Hematopoietic multipotent progenitor cell (in vitro differentiated cells): Measurements from ENCODE around the gene NPW. TPM values are rescaled to one million over a fixed set of nuclear protein-coding genes. Genes with fewer than 3 reads are reported as not detected.
A peak's percentile ranks its signal among the peaks of the same experiment; 100 is the strongest.
"Not testable (repeated sequence)": the region's sequence is repeated elsewhere in the genome, so short reads cannot be mapped to it uniquely, and the experiment has no call there.

Experiments
- DNase-seq, 3 donors: peaks; one replicate each; pipeline ENCODE4 v3.0.0-alpha.2; 2011 to 2015; ENCODE audit warnings: low read depth in 2 of 3, low spot score in 2 of 3
- total RNA-seq: library from RNA; depleted of rRNA; stranded (reverse); fragments of >200 nt; gene quantifications from one replicate; pipeline ENCODE4 v1.2.3, GENCODE V29; 2012

Gene NPW
- total RNA-seq, 1 donor: 3.8 TPM

DNA sequence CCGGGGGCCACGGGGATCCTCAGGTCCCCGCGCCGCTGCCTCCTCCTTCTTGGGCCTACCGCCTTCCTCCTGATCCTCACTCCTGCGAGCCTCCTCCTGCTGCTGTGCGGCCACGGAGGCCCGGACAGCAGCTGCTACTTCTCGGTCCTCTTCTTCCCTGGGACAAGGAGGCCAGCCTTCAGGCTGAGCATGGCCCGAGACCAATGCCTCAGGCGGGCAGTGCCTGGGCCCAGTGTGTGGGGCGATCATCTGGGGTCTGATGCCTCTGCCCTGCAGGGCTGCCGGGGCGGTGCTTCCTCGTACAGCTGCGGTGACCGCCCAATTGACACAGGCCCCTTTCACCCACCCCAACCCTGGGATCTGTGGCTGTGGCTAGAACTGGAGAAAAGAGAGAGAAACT is 18.6 kb upstream of the NPW start:
- DNase-seq: no peak

GRCh38 chr16:2001456-2002355 is 17.9 kb upstream of the NPW start:
- DNase-seq: no peak

- no peak for DNase-seq
These were observed 17.0 kb upstream of the NPW start for GRCh38 chr16:2002406-2003230.

DNA sequence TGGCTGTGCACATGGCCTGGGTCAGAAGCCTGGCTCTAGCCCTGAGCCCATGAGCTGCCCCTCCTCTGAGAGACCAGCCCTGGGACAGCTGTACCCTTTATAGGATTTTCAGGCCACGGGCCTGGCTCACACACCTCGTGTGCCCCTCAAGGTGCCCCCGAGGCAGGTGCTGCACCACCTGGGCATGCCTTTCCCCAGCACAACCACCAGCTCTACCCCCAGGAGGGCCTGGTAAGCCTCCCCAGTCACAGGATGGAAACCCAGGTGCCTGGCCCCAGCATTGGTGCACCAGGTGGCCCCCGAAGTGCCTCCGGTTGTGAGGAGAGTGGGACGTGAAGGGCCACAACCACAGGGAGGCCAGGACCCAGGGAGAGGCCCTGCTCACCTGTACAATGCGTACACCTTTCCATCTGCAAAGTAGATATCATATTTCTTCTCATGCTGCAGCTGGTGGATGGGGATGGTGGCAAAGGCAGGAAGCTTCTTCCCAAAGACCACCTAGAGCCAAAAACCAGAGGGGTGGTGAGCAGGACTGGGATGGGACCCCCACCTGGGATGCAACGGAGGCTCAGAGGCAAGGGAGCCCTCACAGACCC is 16.3 kb upstream of the NPW start:
- no peak for DNase-seq

DNA sequence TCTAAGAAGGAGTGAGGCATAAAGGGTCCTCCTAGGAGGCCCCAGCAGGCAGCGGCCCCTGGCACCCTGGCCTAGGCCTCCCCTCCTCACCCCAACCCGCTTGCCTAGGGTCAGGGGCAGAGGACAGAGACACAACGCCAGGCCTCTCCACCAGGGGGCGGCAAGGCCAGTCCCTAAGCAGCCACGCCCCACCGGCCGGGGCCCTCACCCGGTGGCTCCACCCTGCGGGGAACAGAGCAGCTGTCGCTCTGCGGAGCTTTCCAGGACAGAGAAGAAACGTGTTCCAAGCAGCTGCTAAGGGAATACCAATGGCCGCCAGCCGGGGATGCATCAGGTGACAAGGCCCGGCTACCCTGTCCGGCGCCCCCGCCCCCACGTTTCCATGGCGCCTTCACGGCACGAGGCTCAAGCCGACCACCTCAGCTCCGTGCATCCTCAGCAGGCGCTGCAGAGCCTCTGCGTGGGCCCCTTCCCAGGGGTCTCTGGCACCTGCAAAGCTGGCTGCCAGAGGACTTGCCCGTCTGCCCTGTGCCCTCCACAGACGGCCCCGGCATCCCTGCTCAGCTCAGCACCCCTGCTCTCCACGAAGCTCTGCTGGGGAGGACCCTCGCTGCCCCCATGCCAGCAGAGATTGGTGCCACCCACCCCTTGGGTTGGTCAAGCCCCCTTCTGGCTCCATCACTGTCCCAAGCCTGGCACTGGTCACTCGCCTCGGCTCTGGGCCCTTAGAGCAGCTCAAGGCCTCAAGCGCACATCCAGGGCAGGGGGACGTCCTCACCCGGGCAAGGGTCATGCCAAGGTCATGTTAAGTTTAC is 15.6 kb upstream of the NPW start:
- peak; percentile 72 to 92 (median 87) for DNase-seq

DNA sequence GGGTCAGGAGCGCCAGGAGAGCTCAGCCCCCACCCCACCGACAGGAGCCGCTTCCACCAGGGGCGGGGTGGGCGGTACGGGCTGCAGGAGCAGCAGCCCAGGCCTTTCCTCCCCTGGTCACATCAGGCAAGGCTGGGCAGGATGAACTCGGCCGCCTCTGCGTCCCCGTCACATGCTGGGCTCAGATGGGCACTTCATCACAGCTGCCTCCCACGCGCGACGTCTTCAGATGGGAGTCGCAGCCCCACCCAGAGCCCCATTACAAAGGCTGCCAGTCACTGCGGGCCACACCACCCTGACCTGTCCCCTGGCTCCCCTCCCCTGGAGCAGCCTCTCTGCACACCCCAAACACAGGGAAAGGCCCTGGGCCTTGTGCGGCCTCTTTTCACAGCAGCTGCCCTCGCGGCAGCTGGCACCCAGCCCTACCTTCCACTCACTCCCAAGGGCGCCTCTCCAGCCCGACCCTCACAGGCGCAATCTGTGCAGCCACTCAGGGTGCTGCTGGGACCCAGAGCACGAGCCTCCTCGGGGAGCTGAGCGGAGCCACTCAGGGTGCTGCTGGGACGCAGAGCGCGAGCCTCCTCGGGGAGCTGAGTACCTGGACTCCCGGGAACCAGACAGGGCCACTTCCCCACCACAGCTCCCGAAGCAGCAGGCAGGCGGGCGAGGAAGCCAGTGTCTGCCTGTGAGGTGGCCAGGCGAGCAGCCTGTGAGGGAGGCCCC is 14.6 kb upstream of the NPW start:
- DNase-seq: no peak

DNA sequence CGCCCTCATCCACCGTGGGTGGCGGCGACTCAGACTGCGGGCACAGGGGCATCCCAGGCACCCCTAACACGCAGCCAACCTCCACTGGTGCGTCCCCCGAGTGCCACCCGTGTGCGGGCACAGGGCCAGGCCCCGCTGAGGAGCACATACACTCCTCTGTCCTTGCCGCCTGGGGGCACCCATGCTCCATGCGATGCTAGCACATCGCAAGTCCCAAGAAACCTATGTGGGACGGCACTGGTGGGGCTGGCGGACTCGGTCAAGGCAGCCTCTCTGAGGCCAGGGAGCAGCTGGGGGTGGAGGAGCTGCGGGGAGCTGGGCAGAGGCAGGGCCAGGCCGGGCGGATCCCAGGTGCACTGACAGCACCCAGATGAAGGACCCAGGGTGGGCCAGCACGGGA is 13.9 kb upstream of the NPW start:
- peak in 2 of 3 donors; percentile 77 to 90 for DNase-seq

- DNase-seq: no peak
These were observed 13.3 kb upstream of the NPW start for GRCh38 chr16:2006317-2006716.

- DNase-seq: no peak
These were observed 12.3 kb upstream of the NPW start for GRCh38 chr16:2007081-2007836.

DNA sequence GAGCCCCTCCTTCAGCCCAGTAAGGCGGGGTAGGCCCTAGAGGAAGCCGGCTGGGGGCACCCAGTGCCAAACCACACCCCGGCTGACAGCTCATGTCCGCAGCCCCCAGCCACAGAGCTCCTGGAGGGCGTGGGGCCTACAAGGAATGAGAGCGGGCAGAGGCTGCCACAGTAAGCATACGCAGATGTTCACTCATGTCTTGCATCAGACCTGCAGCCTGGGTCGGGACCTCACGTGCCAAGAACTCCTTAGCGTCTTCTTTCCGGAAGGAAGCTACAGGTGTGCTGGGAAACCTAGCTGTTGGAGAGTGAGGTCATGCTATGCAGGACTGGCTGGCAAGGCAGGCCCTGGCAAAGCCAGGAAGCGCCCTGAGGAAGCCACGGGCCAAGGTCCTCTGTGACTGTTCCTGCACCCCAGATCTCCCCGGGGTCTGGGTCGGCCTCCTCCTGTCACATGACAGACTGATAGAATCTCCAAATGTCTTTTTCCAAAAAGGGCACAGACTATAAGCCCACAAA is 11.5 kb upstream of the NPW start:
- peak in 2 of 3 donors; percentile 71 to 82 for DNase-seq

GRCh38 chr16:2008631-2009163 is 10.9 kb upstream of the NPW start:
- DNase-seq: peak in 1 of 3 donors; percentile 19

DNA sequence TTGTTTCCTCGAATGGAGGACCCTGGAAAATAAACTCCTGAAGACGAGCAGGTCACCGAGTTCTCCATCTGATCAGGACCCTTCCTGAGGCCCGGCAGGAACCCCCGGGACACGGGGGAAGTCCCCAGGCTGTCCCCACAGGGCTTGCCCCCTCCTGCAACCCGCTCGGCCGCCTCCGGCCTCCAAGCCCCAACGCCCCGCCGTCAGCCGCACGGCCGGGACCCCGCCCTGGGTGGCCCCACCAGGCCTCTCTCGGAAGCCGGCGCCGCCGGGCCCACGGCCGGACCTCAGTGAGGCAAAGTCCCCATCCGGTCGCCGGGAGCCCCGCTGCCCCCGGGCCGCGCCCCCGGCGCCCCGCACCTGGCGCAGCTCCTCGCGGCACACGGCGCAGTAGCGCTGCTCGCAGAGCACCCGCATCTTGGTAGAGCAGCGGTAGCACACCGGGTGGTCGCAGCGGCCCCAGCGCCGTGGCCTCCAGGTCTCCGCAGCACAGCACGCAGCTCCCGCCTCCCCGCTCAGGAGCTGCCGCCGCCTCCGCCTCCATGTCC is 10.3 kb upstream of the NPW start:
- DNase-seq: no peak

GRCh38 chr16:2009791-2010510 is 9.6 kb upstream of the NPW start, which contains the start of gene ZNF598:
ZNF598 (minus strand) TSS chr16:2009821.
- peak; percentile 69 to 87 (median 87) for DNase-seq

DNA sequence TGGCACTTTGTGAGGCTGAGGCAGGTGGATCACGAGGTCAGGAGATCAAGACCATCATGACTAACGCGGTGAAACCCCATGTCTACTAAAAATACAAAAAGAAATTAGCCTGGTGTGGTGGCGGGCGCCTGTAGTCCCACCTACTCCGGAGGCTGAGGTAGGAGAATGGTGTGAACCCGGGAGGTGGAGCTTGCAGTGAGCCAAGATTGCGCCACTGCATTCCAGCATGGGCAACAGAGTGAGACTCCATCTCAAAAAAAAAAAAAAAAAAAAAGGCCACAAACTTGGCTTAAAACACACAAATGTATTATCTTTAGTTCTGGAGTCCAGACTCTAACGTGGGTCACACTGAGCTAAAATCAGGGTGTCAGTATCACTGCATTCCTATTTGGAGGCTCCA is 7.9 kb upstream of the NPW start:
- DNase-seq: not testable (repeated sequence)

- no peak for DNase-seq
These were observed 6.1 kb upstream of the NPW start for GRCh38 chr16:2013527-2013926.

DNA sequence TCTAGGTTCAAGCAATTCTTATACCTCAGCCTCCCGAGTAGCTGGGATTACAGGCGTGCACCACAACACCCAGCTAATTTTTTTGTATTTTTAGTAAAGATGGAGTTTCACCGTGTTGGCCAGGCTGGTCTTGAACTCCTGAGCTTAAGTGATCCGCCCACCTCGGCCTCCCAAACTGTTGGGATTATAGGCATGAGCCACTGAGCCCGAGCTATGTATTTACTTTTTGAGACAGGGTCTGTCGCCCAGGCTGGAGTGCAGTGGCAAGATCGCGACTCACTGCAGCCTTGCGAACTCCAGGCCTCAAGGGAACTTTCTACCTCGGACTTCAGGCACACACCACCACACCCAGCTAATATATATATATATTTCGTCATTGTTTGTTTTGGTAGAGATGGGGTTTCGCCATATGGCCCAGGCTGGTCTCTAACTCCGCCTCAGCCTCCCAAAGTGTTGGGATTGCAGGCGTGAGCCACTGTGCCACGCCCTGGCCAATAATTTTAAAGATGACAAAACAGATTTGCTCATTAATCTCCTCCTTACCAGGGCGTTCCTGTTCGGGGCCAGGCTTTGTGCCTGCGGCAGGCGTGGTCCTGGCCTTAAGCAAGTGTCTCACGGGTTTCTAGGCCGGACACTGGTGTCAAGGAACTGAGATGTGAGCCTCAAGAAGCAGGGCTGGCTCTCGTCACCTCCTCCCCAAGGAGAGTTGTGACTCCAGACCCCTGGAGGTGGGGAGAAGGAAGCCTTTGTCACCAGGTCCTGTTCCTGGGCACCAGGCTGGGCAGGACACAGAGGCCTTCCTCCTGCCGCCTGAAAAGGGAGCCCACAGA is 4.3 kb upstream of the NPW start:
- DNase-seq: no peak

GRCh38 chr16:2015947-2016208 is 3.7 kb upstream of the NPW start:
- no peak for DNase-seq
